ENCODE results near the gene GPR143. TPM values are rescaled to one million over a fixed set of nuclear protein-coding genes. Genes with fewer than 3 reads are reported as not detected.
A peak's percentile ranks its signal among the peaks of the same experiment; 100 is the strongest.

The GPR143 gene
- total RNA-seq, 1 donor from 2014 or later = 3.0 TPM

GRCh38 chrX:9729171-9729885 lies 36.3 kb downstream of the GPR143 start:
- DNase-seq (ENCODE audit: low read depth) = no peak
- TF ChIP-seq CTCF (IDR thresholded peaks at IDR 0.05; ENCODE audit: insufficient read depth, low read depth, low read length) = no peak
- TF ChIP-seq EZH2 (IDR thresholded peaks at IDR 0.05; ENCODE audit: insufficient read depth, low read length) = no peak
- Histone ChIP-seq H3K36me3 (ENCODE audit: insufficient read depth, low read length) (no peaks in the 10 kb centered on the region), H2AFZ (ENCODE audit: low read depth, low read length) (no peak overlapping the region), H4K20me1 (ENCODE audit: insufficient read depth, low read length) (no peaks in the 10 kb centered on the region), H3K9ac (ENCODE audit: low read length) (no peak overlapping the region), H3K4me3 (ENCODE audit: insufficient read depth, low read depth, low read length) (no peak overlapping the region), H3K79me2 (ENCODE audit: insufficient read depth, low read length) (no peaks in the 10 kb centered on the region), H3K27ac (ENCODE audit: low read depth, low read length) (no peak overlapping the region), H3K9me3 (ENCODE audit: insufficient read depth, low read depth, low read length) (no peaks in the 10 kb centered on the region), H3K4me2 (ENCODE audit: low read length) (no peak overlapping the region), H3K27me3 (ENCODE audit: insufficient read depth, low read length) (no peaks in the 10 kb centered on the region), H3K4me1 (ENCODE audit: insufficient read depth, low read length) (no peaks in the 10 kb centered on the region)
- H3K4me1 Mint-ChIP-seq (ENCODE audit: low read depth, unreplicated experiment) = peaks cover 6% of the 10 kb centered on the region
- H3K9me3 Mint-ChIP-seq (ENCODE audit: unreplicated experiment) = peaks cover 5% of the 10 kb centered on the region
- H3K36me3 Mint-ChIP-seq (ENCODE audit: low read depth, unreplicated experiment) = no peaks in the 10 kb centered on the region
- no peak overlapping the region for H3K4me3 Mint-ChIP-seq (ENCODE audit: unreplicated experiment)
- H3K27me3 Mint-ChIP-seq (ENCODE audit: low read depth, unreplicated experiment) = no peaks in the 10 kb centered on the region
- no peak overlapping the region for H3K27ac Mint-ChIP-seq (ENCODE audit: unreplicated experiment)
- peak; percentile 56 for FAIRE-seq

GRCh38 chrX:9728261-9728660 lies 37.4 kb downstream of the GPR143 start:
- H3K27ac Mint-ChIP-seq (ENCODE audit: unreplicated experiment) = no peak overlapping the region
- DNase-seq (ENCODE audit: low read depth) (no peak), FAIRE-seq (no peak)
- H3K36me3 ChIP-seq (ENCODE audit: insufficient read depth, low read length) = no peaks in the 10 kb centered on the region
- H3K9me3 ChIP-seq (ENCODE audit: insufficient read depth, low read depth, low read length) = no peaks in the 10 kb centered on the region
- TF ChIP-seq EZH2 (IDR thresholded peaks at IDR 0.05; ENCODE audit: insufficient read depth, low read length) = no peak
- TF ChIP-seq CTCF (IDR thresholded peaks at IDR 0.05; ENCODE audit: insufficient read depth, low read depth, low read length) = no peak
- H3K9me3 Mint-ChIP-seq (ENCODE audit: unreplicated experiment) = peaks cover 7% of the 10 kb centered on the region
- no peak overlapping the region for H3K4me3 ChIP-seq (ENCODE audit: insufficient read depth, low read depth, low read length)
- no peak overlapping the region for H3K4me3 Mint-ChIP-seq (ENCODE audit: unreplicated experiment)
- no peak overlapping the region for H2AFZ ChIP-seq (ENCODE audit: low read depth, low read length)
- no peaks in the 10 kb centered on the region for H3K79me2 ChIP-seq (ENCODE audit: insufficient read depth, low read length)
- peaks cover 6% of the 10 kb centered on the region for H3K4me1 Mint-ChIP-seq (ENCODE audit: low read depth, unreplicated experiment)
- H3K4me1 ChIP-seq (ENCODE audit: insufficient read depth, low read length) = no peaks in the 10 kb centered on the region
- no peak overlapping the region for H3K4me2 ChIP-seq (ENCODE audit: low read length)
- no peaks in the 10 kb centered on the region for H4K20me1 ChIP-seq (ENCODE audit: insufficient read depth, low read length)
- no peaks in the 10 kb centered on the region for H3K27me3 Mint-ChIP-seq (ENCODE audit: low read depth, unreplicated experiment)
- no peak overlapping the region for H3K9ac ChIP-seq (ENCODE audit: low read length)
- H3K27me3 ChIP-seq (ENCODE audit: insufficient read depth, low read length) = no peaks in the 10 kb centered on the region
- H3K36me3 Mint-ChIP-seq (ENCODE audit: low read depth, unreplicated experiment) = peaks cover 2% of the 10 kb centered on the region
- no peak overlapping the region for H3K27ac ChIP-seq (ENCODE audit: low read depth, low read length)

GRCh38 chrX:9724711-9725110 lies 40.9 kb downstream of the GPR143 start:
- peak; percentile 2 for DNase-seq (ENCODE audit: low read depth)
- Mint-ChIP-seq H3K4me3 (ENCODE audit: unreplicated experiment) (no peak overlapping the region), H3K36me3 (ENCODE audit: low read depth, unreplicated experiment) (peaks cover 19% of the 10 kb centered on the region), H3K4me1 (ENCODE audit: low read depth, unreplicated experiment) (peaks cover 6% of the 10 kb centered on the region), H3K27me3 (ENCODE audit: low read depth, unreplicated experiment) (no peaks in the 10 kb centered on the region), H3K27ac (ENCODE audit: unreplicated experiment) (no peak overlapping the region), H3K9me3 (ENCODE audit: unreplicated experiment) (peaks cover 15% of the 10 kb centered on the region)
- TF ChIP-seq CTCF (IDR thresholded peaks at IDR 0.05; ENCODE audit: insufficient read depth, low read depth, low read length) (no peak), EZH2 (IDR thresholded peaks at IDR 0.05; ENCODE audit: insufficient read depth, low read length) (no peak)
- Histone ChIP-seq H3K4me3 (ENCODE audit: insufficient read depth, low read depth, low read length) (no peak overlapping the region), H4K20me1 (ENCODE audit: insufficient read depth, low read length) (no peaks in the 10 kb centered on the region), H3K79me2 (ENCODE audit: insufficient read depth, low read length) (no peaks in the 10 kb centered on the region), H3K4me1 (ENCODE audit: insufficient read depth, low read length) (no peaks in the 10 kb centered on the region), H3K36me3 (ENCODE audit: insufficient read depth, low read length) (no peaks in the 10 kb centered on the region), H2AFZ (ENCODE audit: low read depth, low read length) (no peak overlapping the region), H3K9ac (ENCODE audit: low read length) (no peak overlapping the region), H3K4me2 (ENCODE audit: low read length) (no peak overlapping the region), H3K27ac (ENCODE audit: low read depth, low read length) (no peak overlapping the region), H3K27me3 (ENCODE audit: insufficient read depth, low read length) (no peaks in the 10 kb centered on the region), H3K9me3 (ENCODE audit: insufficient read depth, low read depth, low read length) (no peaks in the 10 kb centered on the region)
- FAIRE-seq = peak; percentile 82

Data from astrocyte (in vitro differentiated cells and primary cell).